Neural crest cell (in vitro differentiated cells): ENCODE measurements around the gene TMEM184C. TPM values are rescaled to one million over a fixed set of nuclear protein-coding genes. Genes with fewer than 3 reads are reported as not detected.
A peak's percentile ranks its signal among the peaks of the same experiment; 100 is the strongest.

ENCODE experiments used
- DNase-seq: peaks from one replicate; pipeline ENCODE4 v3.0.0; 2021; ENCODE audit warnings: low read depth, mixed read lengths, low spot score
- H3K27ac Mint-ChIP-seq: one replicate; pipeline ENCODE4 v1.8.0; 2021; ENCODE audit warnings: mild to moderate bottlenecking, mixed read lengths; ENCODE audit not compliant: unreplicated experiment
- H3K27me3 Mint-ChIP-seq: 2 replicates; pipeline ENCODE4 v1.8.0; 2021; ENCODE audit warnings: low read depth, mild to moderate bottlenecking, mixed read lengths
- H3K36me3 Mint-ChIP-seq: 2 replicates; pipeline ENCODE4 v1.8.0; 2021; ENCODE audit warnings: low read depth, mild to moderate bottlenecking, mixed read lengths
- H3K4me1 Mint-ChIP-seq: 2 replicates; pipeline ENCODE4 v1.8.0; 2021; ENCODE audit warnings: mixed read lengths
- H3K4me3 Mint-ChIP-seq: one replicate; pipeline ENCODE4 v1.8.0; 2021; ENCODE audit warnings: mild to moderate bottlenecking, mixed read lengths
- H3K9me3 Mint-ChIP-seq: 2 replicates; pipeline ENCODE4 v1.8.0; 2021; ENCODE audit warnings: mixed read lengths
- CTCF ChIP-seq: fragments of 200-600 bp; sonication (generic); conservative IDR thresholded peaks from 2 replicates; pipeline ENCODE4 v1.5.0; 2021; ENCODE audit warnings: antibody characterized with exemption, mild to moderate bottlenecking
- total RNA-seq: library from RNA; stranded (reverse); gene quantifications from 2 replicates; pipeline ENCODE4 v1.2.1, GENCODE V29; 2021

TMEM184C gene
- total RNA-seq, 1 donor from 2014 or later: 36.4 TPM

- Mint-ChIP-seq H3K36me3 (no peaks in the 10 kb centered on the region), H3K4me3 (no peak overlapping the region), H3K9me3 (no peaks in the 10 kb centered on the region), H3K27me3 (peaks cover 35% of the 10 kb centered on the region), H3K27ac (no peak overlapping the region), H3K4me1 (no peaks in the 10 kb centered on the region)
- TF ChIP-seq CTCF: peak; percentile 91
- peak; percentile 29 for DNase-seq
These were observed 90.9 kb downstream of the TMEM184C start for GRCh38 chr4:147707892-147708672.

DNA sequence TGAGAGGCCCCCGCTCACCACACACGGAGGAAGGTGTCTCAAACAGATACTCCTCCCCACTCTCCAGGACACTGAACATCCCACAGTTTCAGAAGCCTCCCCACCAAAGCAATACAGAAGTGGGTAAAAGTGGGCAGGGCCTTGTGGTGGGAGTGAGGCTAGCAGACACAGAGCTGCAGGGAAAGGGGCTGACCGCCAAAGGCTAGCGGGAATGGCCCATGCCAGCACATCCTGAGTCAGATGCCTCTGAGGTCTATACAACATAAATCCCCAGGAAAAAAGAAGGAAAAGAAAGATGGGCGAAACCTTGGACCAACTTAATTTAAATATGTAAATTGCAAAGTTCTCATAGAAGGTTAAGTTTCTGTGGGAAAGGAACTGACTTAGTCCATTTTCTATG lies 92.8 kb downstream of the TMEM184C start:
- DNase-seq: no peak
- H3K4me3 Mint-ChIP-seq: no peak overlapping the region
- peaks cover 40% of the 10 kb centered on the region for H3K27me3 Mint-ChIP-seq
- no peaks in the 10 kb centered on the region for H3K9me3 Mint-ChIP-seq
- no peaks in the 10 kb centered on the region for H3K4me1 Mint-ChIP-seq
- no peak for TF ChIP-seq CTCF
- H3K36me3 Mint-ChIP-seq: no peaks in the 10 kb centered on the region
- H3K27ac Mint-ChIP-seq: no peak overlapping the region

DNA sequence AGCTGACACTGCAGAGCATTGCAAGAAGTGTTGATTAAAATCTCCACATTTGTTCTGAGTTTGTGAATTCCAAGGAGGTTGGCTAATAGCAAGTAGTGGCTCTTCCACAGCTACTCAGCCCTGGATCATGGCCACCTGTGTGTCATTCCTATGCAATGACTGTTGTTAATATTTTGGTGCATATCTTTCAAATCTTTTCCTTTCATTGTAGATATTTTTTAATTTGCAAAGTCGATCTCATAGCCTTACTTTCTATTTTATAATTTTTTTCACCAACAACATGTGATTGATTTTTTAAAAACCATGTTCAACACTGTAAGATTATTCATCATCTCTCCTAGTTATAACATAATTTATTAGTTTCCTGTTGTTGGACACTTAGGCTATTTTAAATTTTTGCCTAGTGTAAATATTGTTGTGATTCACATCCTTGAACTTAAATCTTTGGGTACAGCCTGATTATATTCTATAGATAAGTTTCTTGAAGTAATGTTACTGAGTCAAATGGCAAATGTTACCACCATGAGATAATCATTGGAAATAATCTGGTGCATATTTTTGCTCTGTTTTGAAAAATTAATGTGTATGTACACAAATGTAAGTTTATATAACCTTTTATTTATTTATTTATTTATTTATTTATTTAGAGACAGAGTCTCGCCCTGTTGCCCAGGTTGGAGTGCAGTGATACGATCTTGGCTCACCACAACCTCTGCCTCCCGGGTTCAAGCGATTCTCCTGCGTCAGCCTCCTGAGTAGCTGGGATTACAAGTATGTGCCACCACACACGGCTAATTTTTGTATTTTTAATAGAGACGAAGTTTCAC lies 97.6 kb downstream of the TMEM184C start:
- no peak overlapping the region for H3K4me3 Mint-ChIP-seq
- no peaks in the 10 kb centered on the region for H3K36me3 Mint-ChIP-seq
- no peak for DNase-seq
- no peak overlapping the region for H3K27ac Mint-ChIP-seq
- H3K27me3 Mint-ChIP-seq: peaks cover 48% of the 10 kb centered on the region
- no peaks in the 10 kb centered on the region for H3K4me1 Mint-ChIP-seq
- H3K9me3 Mint-ChIP-seq: no peaks in the 10 kb centered on the region
- no peak for TF ChIP-seq CTCF

DNA sequence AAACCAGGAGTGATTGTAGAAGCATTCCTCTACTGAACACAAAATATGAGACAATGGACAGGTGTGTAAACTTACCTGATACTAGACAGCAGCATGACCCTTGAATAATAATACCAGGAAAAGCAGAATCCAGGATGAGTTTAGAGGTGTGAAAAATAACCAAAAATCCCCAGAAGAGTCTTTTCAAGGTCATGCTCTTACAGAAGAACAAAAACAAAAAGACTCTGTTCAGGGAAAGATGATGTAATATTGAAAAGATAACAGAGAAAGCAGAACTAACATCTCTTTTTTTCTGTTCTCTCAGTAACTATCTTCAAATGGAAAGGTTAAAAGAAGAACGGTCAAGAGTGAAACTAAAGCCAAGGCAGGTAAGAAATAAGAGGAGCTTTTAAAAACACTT lies 100.7 kb downstream of the TMEM184C start:
- no peak for DNase-seq
- H3K4me1 Mint-ChIP-seq: no peaks in the 10 kb centered on the region
- H3K36me3 Mint-ChIP-seq: no peaks in the 10 kb centered on the region
- no peak for TF ChIP-seq CTCF
- H3K9me3 Mint-ChIP-seq: no peaks in the 10 kb centered on the region
- H3K27ac Mint-ChIP-seq: no peak overlapping the region
- peaks cover 60% of the 10 kb centered on the region for H3K27me3 Mint-ChIP-seq
- no peak overlapping the region for H3K4me3 Mint-ChIP-seq

Other genes starting within 250 kb of the TMEM184C start
- 5.8 and 6.9 TPM in 2 replicates for gene EDNRA, start 136.3 kb upstream of the TMEM184C start, total RNA-seq
- 8.5 and 10.2 TPM in 2 replicates for gene PRMT9, start 66.8 kb downstream of the TMEM184C start, total RNA-seq
- gene ARHGAP10, start 114.7 kb downstream of the TMEM184C start, total RNA-seq: 4.0 and 4.2 TPM in 2 replicates